Measurements from ENCODE around the gene SHISA4. TPM values are rescaled to one million over a fixed set of nuclear protein-coding genes. Genes with fewer than 3 reads are reported as not detected.
A peak's percentile ranks its signal among the peaks of the same experiment; 100 is the strongest.

The SHISA4 gene
- total RNA-seq, 1 donor: 19.4 TPM

- DNase-seq (ENCODE audit: low read depth): no peak
- no peak overlapping the region for H3K4me3 ChIP-seq (ENCODE audit: low read depth, low read length)
- no peak for TF ChIP-seq CTCF (IDR thresholded peaks at IDR 0.05; ENCODE audit: insufficient read depth, low read length)
Measured at GRCh38 chr1:201891451-201892045, 2.9 kb downstream of the SHISA4 start.

GRCh38 chr1:201892211-201892610 lies 3.5 kb downstream of the SHISA4 start:
- no peak for TF ChIP-seq CTCF (IDR thresholded peaks at IDR 0.05; ENCODE audit: insufficient read depth, low read length)
- DNase-seq (ENCODE audit: low read depth): no peak
- no peak overlapping the region for H3K4me3 ChIP-seq (ENCODE audit: low read depth, low read length)

GRCh38 chr1:201893431-201893830 lies 4.7 kb downstream of the SHISA4 start:
- no peak for TF ChIP-seq CTCF (IDR thresholded peaks at IDR 0.05; ENCODE audit: insufficient read depth, low read length)
- no peak overlapping the region for H3K4me3 ChIP-seq (ENCODE audit: low read depth, low read length)
- no peak for DNase-seq (ENCODE audit: low read depth)

GRCh38 chr1:201894343-201895119 lies 5.8 kb downstream of the SHISA4 start:
- TF ChIP-seq CTCF (IDR thresholded peaks at IDR 0.05; ENCODE audit: insufficient read depth, low read length): no peak
- no peak overlapping the region for H3K4me3 ChIP-seq (ENCODE audit: low read depth, low read length)
- DNase-seq (ENCODE audit: low read depth): no peak

GRCh38 chr1:201895120-201895665 lies 6.5 kb downstream of the SHISA4 start:
- no peak overlapping the region for H3K4me3 ChIP-seq (ENCODE audit: low read depth, low read length)
- no peak for TF ChIP-seq CTCF (IDR thresholded peaks at IDR 0.05; ENCODE audit: insufficient read depth, low read length)
- no peak for DNase-seq (ENCODE audit: low read depth)

GRCh38 chr1:201895913-201896807 lies 7.5 kb downstream of the SHISA4 start:
- DNase-seq (ENCODE audit: low read depth): peak; percentile 92

More at GRCh38 chr1:201895913-201896807, 7.5 kb downstream of the SHISA4 start:
- H3K4me3 ChIP-seq (ENCODE audit: low read depth, low read length): no peak overlapping the region
- TF ChIP-seq CTCF (IDR thresholded peaks at IDR 0.05; ENCODE audit: insufficient read depth, low read length): peak; percentile 96
